Muscle layer of colon (tissue), 2 donors: ENCODE data around the gene GSE1.
"Not testable (repeated sequence)": the region's sequence is repeated elsewhere in the genome, so short reads cannot be mapped to it uniquely, and the experiment has no call there.

ENCODE experiments used
- H3K27ac ChIP-seq: one replicate; pipeline ENCODE4 v1.7.0; 2013; ENCODE audit warnings: low read depth, mild to moderate bottlenecking, low read length, moderate library complexity
- H3K27me3 ChIP-seq, 2 donors: one replicate each; pipeline ENCODE4 v1.7.0; 2013; ENCODE audit warnings: low read length in 2 of 2, mild to moderate bottlenecking in 2 of 2; ENCODE audit not compliant: insufficient read depth in 2 of 2, control insufficient read depth in 1 of 2
- H3K36me3 ChIP-seq: one replicate; pipeline ENCODE4 v1.7.0; 2013; ENCODE audit warnings: mild to moderate bottlenecking, low read length; ENCODE audit not compliant: insufficient read depth
- H3K4me1 ChIP-seq: one replicate; pipeline ENCODE4 v1.7.0; 2013; ENCODE audit warnings: mild to moderate bottlenecking, low read length; ENCODE audit not compliant: insufficient read depth
- H3K4me3 ChIP-seq, 2 donors: one replicate each; pipeline ENCODE4 v1.7.0; 2013; ENCODE audit warnings: low read length in 2 of 2, low read depth in 1 of 2, mild to moderate bottlenecking in 1 of 2, moderate library complexity in 1 of 2
- H3K9ac ChIP-seq: one replicate; pipeline ENCODE4 v1.7.0; 2013; ENCODE audit warnings: low read length
- H3K9me3 ChIP-seq: one replicate; pipeline ENCODE4 v1.7.0; 2013; ENCODE audit warnings: mild to moderate bottlenecking, low read length
- donor health status: abdominal sarcoma.
- donor health status: Adenocarcinoma of cecum.

The GSE1 gene

DNA sequence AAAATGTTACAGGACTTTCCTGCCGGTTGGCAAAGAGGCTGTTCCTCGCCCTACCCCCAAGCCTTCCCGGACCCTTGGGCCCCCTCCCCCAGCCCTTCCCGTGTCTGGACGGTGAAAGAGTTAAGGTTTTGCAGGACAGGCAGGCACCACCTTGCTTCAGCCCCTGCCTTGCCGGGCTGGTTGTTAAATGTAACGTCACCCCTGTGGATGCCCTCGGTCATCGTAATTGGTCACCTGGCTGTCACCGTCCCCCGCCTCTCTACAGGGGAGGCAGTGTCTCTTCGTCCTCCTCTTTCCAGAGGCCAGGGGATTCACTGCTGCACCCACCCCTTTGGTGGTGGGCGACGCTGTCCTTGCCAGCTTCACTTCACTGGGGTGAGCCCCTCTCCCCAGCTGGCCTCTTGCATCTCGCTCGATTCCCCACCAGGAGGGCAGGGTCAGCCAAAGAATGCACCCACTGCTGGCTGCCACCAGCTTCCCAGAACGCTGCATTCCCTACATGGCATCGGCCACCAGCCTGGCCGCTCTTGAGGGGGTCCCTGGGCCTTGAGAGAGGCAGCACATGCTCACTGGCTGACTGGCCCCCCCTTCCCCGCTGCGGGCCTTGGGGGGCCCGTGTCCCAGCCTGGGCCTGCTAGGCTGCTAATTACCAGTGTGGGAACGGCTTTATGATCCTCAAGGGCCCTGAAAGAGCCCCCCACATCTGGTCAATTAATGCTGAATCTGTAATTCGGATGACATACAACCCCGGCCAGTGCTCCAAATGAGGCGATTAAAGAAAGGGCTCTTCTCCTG is 25.2 kb upstream of the GSE1 start:
- Histone ChIP-seq H3K4me3 (no peak overlapping the region), H3K27me3 (no peaks in the 10 kb centered on the region), H3K9me3 (no peaks in the 10 kb centered on the region), H3K4me1 (peaks cover 49% of the 10 kb centered on the region), H3K9ac (peak overlapping the region; percentile 13), H3K27ac (peak overlapping the region; percentile 32), H3K36me3 (no peaks in the 10 kb centered on the region)

GRCh38 chr16:85588562-85589503 is 24.3 kb upstream of the GSE1 start:
- Histone ChIP-seq H3K9ac (no peak overlapping the region), H3K36me3 (no peaks in the 10 kb centered on the region), H3K27ac (peak overlapping the region; percentile 20), H3K4me3 (no peak overlapping the region), H3K4me1 (peaks cover 46% of the 10 kb centered on the region), H3K27me3 (no peaks in the 10 kb centered on the region), H3K9me3 (no peaks in the 10 kb centered on the region)

DNA sequence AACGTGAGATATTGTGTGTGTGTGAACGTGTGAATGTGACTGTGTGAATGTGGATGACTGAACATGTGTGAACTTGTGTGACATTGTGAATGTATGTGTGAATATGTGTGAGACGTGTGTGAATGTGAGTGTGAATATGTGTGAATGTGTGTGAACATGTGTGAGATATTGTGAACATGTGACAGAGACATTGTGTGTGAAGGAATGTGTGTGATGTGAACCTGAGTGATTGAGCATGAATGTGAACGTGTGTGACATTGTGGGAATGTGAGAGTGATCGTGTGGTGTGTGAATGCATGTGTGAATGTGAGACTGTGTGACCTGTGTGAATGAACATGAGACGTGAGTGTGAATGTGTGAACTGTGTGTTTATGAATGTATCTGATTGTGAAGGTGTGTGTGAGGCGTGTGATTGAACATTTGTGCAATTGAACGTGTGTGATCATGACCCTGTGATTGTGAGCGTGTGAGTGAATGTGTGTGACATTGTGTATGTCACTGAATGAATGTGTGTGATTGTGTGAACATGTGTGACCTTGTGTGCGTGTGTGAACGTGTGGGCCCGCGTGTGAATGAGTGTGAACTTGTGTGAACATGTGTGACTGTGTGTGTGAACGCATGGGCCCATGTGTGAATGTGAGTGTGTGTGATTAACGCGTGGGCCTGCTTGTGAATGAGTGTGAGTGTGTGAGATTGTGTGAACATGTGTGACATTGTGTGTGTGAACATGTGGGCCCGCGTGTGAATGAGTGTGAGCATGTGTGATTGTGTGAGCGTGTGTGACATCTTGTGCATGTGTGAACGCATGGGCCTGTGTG is 23.2 kb upstream of the GSE1 start:
- no peak overlapping the region for H3K27ac ChIP-seq
- no peak overlapping the region for H3K4me3 ChIP-seq
- H3K9me3 ChIP-seq: no peaks in the 10 kb centered on the region
- H3K36me3 ChIP-seq: no peaks in the 10 kb centered on the region
- H3K4me1 ChIP-seq: peaks cover 44% of the 10 kb centered on the region
- no peaks in the 10 kb centered on the region for H3K27me3 ChIP-seq
- no peak overlapping the region for H3K9ac ChIP-seq

GRCh38 chr16:85590506-85590832 is 22.7 kb upstream of the GSE1 start:
- Histone ChIP-seq H3K9me3 (no peaks in the 10 kb centered on the region), H3K27me3 (no peaks in the 10 kb centered on the region), H3K4me3 (no peak overlapping the region), H3K36me3 (no peaks in the 10 kb centered on the region), H3K9ac (no peak overlapping the region), H3K27ac (no peak overlapping the region), H3K4me1 (peaks cover 41% of the 10 kb centered on the region)

DNA sequence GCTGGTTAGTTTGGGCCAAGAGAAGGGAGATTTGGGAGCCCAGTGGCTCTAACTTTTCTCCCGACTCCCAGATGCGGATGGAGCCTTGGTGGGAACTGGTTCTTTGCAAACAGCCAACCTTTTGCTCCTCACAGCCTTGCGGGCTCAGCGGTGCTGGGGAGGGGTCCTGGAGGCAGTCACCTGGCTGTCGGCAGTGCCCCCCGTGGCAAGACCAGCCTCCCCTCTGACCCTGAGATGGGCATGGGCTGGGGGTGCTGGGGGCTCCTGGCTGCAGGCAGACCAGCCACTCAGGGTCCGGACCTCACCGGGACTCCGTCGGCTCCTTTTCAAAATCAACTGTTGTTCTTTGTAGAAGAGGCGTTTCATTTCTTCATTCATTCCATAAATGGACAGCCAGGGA is 21.7 kb upstream of the GSE1 start:
- Histone ChIP-seq H3K4me3 (no peak overlapping the region), H3K36me3 (no peaks in the 10 kb centered on the region), H3K9ac (no peak overlapping the region), H3K9me3 (no peaks in the 10 kb centered on the region), H3K27me3 (no peaks in the 10 kb centered on the region), H3K4me1 (peaks cover 32% of the 10 kb centered on the region), H3K27ac (no peak overlapping the region)

GRCh38 chr16:85592277-85592676 is 20.8 kb upstream of the GSE1 start:
- peaks cover 23% of the 10 kb centered on the region for H3K4me1 ChIP-seq
- not testable (repeated sequence) for H3K9ac ChIP-seq, H3K9me3 ChIP-seq, H3K4me3 ChIP-seq, H3K36me3 ChIP-seq, H3K27ac ChIP-seq, H3K27me3 ChIP-seq

DNA sequence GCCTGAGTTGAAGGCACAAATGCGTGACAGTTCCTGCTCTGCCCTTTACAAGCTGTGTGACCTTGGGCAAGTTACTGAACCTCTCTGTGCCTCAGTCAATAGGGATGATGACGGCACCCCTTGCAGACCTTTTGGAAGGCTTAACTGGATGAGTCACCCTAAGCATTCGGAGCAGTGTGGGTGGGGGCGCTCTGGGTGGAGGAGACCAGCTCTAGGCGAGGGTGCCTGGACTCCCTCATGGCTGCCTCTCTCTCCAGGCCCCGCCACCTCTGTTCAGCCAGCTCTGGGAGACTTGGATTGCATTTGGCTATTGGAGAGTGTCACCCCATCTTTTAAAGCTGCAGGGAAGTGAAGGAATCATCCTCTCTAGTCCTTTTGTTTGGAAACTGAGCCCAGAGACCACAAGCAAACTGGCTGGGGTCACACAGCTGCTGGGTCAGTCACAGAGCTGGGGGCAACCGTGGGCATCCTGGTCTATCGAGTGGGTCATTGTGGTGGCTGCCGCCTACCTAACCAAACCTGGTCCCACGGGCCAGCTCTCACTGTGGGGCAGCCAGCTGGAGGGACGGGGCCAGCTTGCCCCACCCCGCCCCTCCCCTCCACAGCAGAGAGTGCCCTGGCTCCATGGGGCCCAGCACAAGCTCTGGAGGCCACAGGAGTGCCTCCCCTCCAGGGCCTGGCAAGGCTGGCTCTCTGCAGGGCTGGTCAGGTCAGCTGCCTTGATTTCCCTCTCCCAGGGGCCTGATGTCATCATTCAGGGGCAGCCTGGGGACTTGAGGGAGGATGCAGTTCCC is 20.2 kb upstream of the GSE1 start:
- Histone ChIP-seq H3K27ac (peak overlapping the region; percentile 34), H3K36me3 (no peaks in the 10 kb centered on the region), H3K27me3 (no peaks in the 10 kb centered on the region), H3K9me3 (no peaks in the 10 kb centered on the region), H3K4me3 (no peak overlapping the region), H3K4me1 (peaks cover 17% of the 10 kb centered on the region), H3K9ac (no peak overlapping the region)

DNA sequence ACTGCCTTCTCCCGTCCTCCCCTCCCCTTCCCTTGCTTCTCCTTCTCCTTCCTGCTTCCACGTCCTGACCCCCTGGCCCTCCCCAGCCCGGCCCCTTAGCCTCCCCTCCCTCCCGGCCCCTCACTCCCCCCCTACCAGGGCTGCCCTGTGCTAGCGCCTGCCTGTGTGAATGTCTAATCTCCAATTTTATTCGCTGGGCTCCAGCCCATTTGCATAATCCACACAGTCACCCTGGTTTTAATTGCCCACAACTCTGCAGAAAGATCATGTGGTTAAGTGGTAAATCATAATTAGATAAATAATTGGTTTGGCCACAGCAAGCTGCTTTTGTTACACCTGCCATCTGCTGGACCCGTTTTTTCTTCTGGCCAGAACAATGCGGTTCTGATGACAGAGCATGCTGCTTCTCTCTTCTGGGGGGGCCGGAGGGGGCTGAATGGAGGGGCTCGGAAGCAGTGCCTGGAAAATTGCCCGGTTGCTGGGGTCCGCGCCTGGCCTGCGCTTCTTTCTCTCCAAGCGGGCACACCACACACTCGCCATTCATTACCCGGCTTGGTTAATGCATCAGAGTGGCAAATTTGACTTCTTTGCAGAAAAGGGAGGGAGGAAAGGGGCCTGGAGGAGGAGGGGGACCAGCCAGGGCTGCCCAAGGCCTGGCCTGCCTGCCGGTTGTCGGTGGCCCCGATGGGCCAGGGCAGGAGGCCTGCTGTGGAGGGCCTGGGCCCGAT is 19.5 kb upstream of the GSE1 start:
- Histone ChIP-seq H3K36me3 (no peaks in the 10 kb centered on the region), H3K4me3 (no peak overlapping the region), H3K9me3 (no peaks in the 10 kb centered on the region), H3K4me1 (peaks cover 13% of the 10 kb centered on the region), H3K27ac (peak overlapping the region; percentile 34), H3K9ac (no peak overlapping the region), H3K27me3 (no peaks in the 10 kb centered on the region)

GRCh38 chr16:85594273-85594977 is 18.7 kb upstream of the GSE1 start:
- H3K4me1 ChIP-seq: peaks cover 15% of the 10 kb centered on the region
- no peak overlapping the region for H3K4me3 ChIP-seq
- no peaks in the 10 kb centered on the region for H3K27me3 ChIP-seq
- H3K9me3 ChIP-seq: no peaks in the 10 kb centered on the region
- H3K27ac ChIP-seq: no peak overlapping the region
- H3K9ac ChIP-seq: no peak overlapping the region
- H3K36me3 ChIP-seq: no peaks in the 10 kb centered on the region
